ENCODE results near the gene PANK4.

Gene PANK4

GRCh38 chr1:2532485-2533160 lies 6.2 kb upstream of the PANK4 start:
- no peak for TF ChIP-seq CTCF (IDR thresholded peaks at IDR 0.05; ENCODE audit: low read depth, low read length)
- DNase-seq (ENCODE audit: extremely low read depth, low read depth), result no peak

- DNase-seq (ENCODE audit: extremely low read depth, low read depth), result no peak
- no peak for TF ChIP-seq CTCF (IDR thresholded peaks at IDR 0.05; ENCODE audit: low read depth, low read length)
Observed at GRCh38 chr1:2530513-2531361, 4.3 kb upstream of the PANK4 start.

GRCh38 chr1:2529784-2530512 lies 3.6 kb upstream of the PANK4 start, which contains the start of gene HES5:
TSS of gene HES5 (minus strand) at chr1:2530263. CDS start at chr1:2530164, 99 bp downstream.
- TF ChIP-seq CTCF (IDR thresholded peaks at IDR 0.05; ENCODE audit: low read depth, low read length), result no peak
- DNase-seq (ENCODE audit: extremely low read depth, low read depth), result no peak

- no peak for DNase-seq (ENCODE audit: extremely low read depth, low read depth)
- TF ChIP-seq CTCF (IDR thresholded peaks at IDR 0.05; ENCODE audit: low read depth, low read length), result no peak
Observed at GRCh38 chr1:2528966-2529783, 2.8 kb upstream of the PANK4 start.

- DNase-seq (ENCODE audit: extremely low read depth, low read depth), result no peak
- TF ChIP-seq CTCF (IDR thresholded peaks at IDR 0.05; ENCODE audit: low read depth, low read length), result no peak
Observed at GRCh38 chr1:2528611-2528965, 2.2 kb upstream of the PANK4 start.

- no peak for TF ChIP-seq CTCF (IDR thresholded peaks at IDR 0.05; ENCODE audit: low read depth, low read length)
Observed at GRCh38 chr1:2528016-2528415, 1.6 kb upstream of the PANK4 start.

More at GRCh38 chr1:2528016-2528415, 1.6 kb upstream of the PANK4 start:
- no peak for DNase-seq (ENCODE audit: extremely low read depth, low read depth)

All from AG09319 (cell line).